Common myeloid progenitor, CD34-positive (primary cell): ENCODE results near the gene CCDC194.

Source experiments
- CTCF ChIA-PET: fragments of 350-600 bp; sonication (Branson Sonifier 250); formaldehyde crosslinking; loops from one replicate; lab custom pipeline; 2021; ENCODE audit warnings: antibody characterized with exemption; lab: Charles Lee
- POLR2A ChIA-PET: fragments of 350-600 bp; sonication (Branson Sonifier 250); formaldehyde crosslinking; loops from one replicate; lab custom pipeline; 2021; ENCODE audit warnings: antibody characterized with exemption; lab: Charles Lee
- DNase-seq, 3 donors: peaks; one replicate each; pipeline versions ENCODE4 v3.0.0 to v3.0.0-alpha.2; 2013
- H3K27ac ChIP-seq, 2 experiments: 1 replicate in 1 of 2; 2 replicates in 1 of 2; pipeline ENCODE4 v1.7.0; 2013; ENCODE audit warnings: inconsistent platforms in 2 of 2, low read length in 2 of 2, mild to moderate bottlenecking in 2 of 2, low read depth in 1 of 2, moderate library complexity in 1 of 2; ENCODE audit not compliant: severe bottlenecking in 2 of 2, insufficient read depth in 1 of 2, poor library complexity in 1 of 2
- H3K27me3 ChIP-seq, 5 experiments: replicated peaks in 2 of 5; 1 replicate in 3 of 5; 2 replicates in 2 of 5; pipeline versions ENCODE4 v1.6.1 to v1.7.0; 2013; ENCODE audit warnings: low read length in 4 of 5, mild to moderate bottlenecking in 2 of 5, moderate library complexity in 2 of 5, inconsistent platforms in 1 of 5; ENCODE audit not compliant: insufficient read depth in 5 of 5, control insufficient read depth in 4 of 5
- H3K36me3 ChIP-seq, 4 experiments: 1 replicate in 2 of 4; 2 replicates in 2 of 4; pipeline versions ENCODE4 v1.6.1 to v1.7.0; 2013; ENCODE audit warnings: low read length in 3 of 4, control low read depth in 1 of 4, mild to moderate bottlenecking in 1 of 4; ENCODE audit not compliant: control insufficient read depth in 4 of 4, insufficient read depth in 4 of 4
- H3K4me1 ChIP-seq, 4 experiments: 1 replicate in 3 of 4; 2 replicates in 1 of 4; pipeline versions ENCODE4 v1.6.1 to v1.7.1; 2013; ENCODE audit warnings: low read length in 3 of 4, mild to moderate bottlenecking in 3 of 4, control low read depth in 1 of 4, inconsistent platforms in 1 of 4, moderate library complexity in 1 of 4; ENCODE audit not compliant: control insufficient read depth in 4 of 4, insufficient read depth in 4 of 4; ENCODE audit errors: control extremely low read depth in 1 of 4
- H3K4me3 ChIP-seq, 7 experiments: 1 replicate in 4 of 7; 2 replicates in 3 of 7; pipeline versions ENCODE4 v1.5.1 to v1.7.0; 2013; ENCODE audit warnings: mild to moderate bottlenecking in 7 of 7, low read length in 6 of 7, moderate library complexity in 6 of 7, inconsistent platforms in 2 of 7, low read depth in 2 of 7, control low read depth in 1 of 7; ENCODE audit not compliant: insufficient read depth in 4 of 7, control insufficient read depth in 1 of 7; ENCODE audit errors: extremely low read depth in 1 of 7
- H3K9me3 ChIP-seq, 5 experiments: 1 replicate in 4 of 5; 2 replicates in 1 of 5; pipeline versions ENCODE4 v1.6.1 to v1.7.1; 2013; ENCODE audit warnings: low read length in 4 of 5, mild to moderate bottlenecking in 2 of 5, inconsistent platforms in 1 of 5, low read depth in 1 of 5, moderate library complexity in 1 of 5; ENCODE audit not compliant: control insufficient read depth in 4 of 5, insufficient read depth in 2 of 5; ENCODE audit errors: control extremely low read depth in 1 of 5
- WGBS: methylation state at CpG from one replicate; pipeline ENCODE4 v1.1.5; 2013; ENCODE audit not compliant: insufficient coverage; 5-methylcytosine and 5-hydroxymethylcytosine counted together

CCDC194 gene

DNA sequence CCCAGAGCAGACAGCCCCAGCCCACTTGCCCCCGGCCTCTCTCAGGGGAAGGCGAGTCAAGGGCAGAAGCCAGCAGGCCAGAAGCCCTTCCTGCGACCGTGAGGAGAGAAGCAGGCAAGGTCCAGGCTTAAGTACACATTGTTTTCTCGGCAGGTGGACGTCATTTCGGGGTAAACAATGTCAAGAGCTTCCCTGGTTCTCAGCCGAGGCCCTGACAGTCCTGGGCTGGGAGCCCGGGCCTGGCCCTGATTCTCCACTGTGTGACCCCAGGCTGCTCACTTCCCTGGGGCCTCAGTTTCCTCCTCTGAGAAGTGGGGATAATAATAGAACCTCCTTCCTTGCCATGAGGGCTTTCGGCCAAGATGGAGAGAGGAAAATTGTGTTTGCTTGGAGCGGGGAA, 36.3 kb downstream of the CCDC194 start:
- 97% methylated on average over 10 of the region's 11 CpGs for WGBS

DNA sequence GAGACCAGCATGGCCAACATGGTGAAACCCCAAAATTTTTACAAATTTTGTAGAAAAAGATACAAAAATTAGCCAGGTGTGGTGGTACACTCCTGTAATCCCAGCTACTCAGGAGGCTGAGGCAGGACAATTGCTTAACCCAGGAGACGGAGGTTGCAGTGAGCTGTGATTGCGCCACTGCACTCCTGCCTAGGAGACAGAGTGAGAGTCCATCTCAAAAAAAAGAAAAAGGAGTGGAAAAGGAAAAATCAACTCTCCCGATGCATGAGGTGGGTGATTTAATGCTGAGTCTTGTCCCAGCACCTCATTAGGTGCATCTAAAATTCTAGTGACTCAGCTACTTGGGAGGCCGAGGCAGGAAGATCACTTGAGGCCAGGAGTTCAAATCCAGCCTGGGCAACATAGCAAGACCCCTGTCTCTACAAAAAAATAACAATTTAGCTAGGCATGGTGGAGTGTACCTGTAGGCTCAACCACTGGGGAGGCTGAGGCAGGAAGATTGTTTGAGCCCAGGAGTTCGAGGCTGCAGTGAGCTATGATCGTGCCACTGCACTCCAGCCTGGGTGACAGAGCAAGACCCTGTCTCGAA, 36.8 kb downstream of the CCDC194 start:
- Histone ChIP-seq H3K4me3 (no peak overlapping the region), H3K27ac (no peak overlapping the region), H3K36me3 (no peaks in the 10 kb centered on the region), H3K27me3 (no peaks in the 10 kb centered on the region), H3K9me3 (no peaks in the 10 kb centered on the region), H3K4me1 (peaks cover 0 to 10% (median 5%) of the 10 kb centered on the region in 4 experiments)
- WGBS = 87% methylated on average over 6 of the region's 7 CpGs
- DNase-seq = no peak
- POLR2A ChIA-PET = no interaction called here
- CTCF ChIA-PET = interaction anchor here (0.6 to 1.6 kb wide), 3 partner anchors 9 to 536 kb away, joined by 3 to 8 read pairs (median 5); no protein-coding TSS in a partner anchor

More for the DNA sequence above, 36.3 kb downstream of the CCDC194 start:
- H3K36me3 ChIP-seq = no peaks in the 10 kb centered on the region
- CTCF ChIA-PET = interaction anchor here (0.6 to 1.6 kb wide), 3 partner anchors 8 to 536 kb away, joined by 3 to 8 read pairs (median 5); no protein-coding TSS in a partner anchor
- peaks cover 0 to 7% (median 3%) of the 10 kb centered on the region in 4 experiments for H3K4me1 ChIP-seq
- no peak for DNase-seq
- POLR2A ChIA-PET = no interaction called here
- H3K4me3 ChIP-seq = no peak overlapping the region
- no peaks in the 10 kb centered on the region for H3K9me3 ChIP-seq
- H3K27ac ChIP-seq = no peak overlapping the region
- no peaks in the 10 kb centered on the region for H3K27me3 ChIP-seq

DNA sequence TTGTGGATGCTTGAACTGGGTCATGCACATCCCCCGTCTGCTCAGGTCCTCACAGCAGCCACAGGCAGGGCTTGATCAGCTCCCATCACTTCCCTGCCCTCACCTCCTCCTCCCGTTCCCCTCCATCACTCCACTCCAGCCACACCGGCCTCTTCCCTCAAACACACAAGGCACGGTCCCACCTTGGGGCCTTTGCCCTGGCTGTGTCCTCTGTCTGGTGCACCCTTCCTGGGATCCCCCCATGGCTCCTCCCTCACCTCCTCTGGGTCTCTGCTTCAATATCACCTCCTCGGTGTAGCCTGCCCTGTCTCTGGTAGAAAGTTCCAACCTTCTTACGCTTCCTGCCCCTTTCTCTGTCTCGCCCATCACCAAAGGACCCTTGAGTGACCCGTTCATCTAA, 40.6 kb downstream of the CCDC194 start:
- CTCF ChIA-PET = interaction anchor here (1.3 kb wide), 1 partner anchor 32 kb away, joined by 3 read pairs; no protein-coding TSS in a partner anchor

DNA sequence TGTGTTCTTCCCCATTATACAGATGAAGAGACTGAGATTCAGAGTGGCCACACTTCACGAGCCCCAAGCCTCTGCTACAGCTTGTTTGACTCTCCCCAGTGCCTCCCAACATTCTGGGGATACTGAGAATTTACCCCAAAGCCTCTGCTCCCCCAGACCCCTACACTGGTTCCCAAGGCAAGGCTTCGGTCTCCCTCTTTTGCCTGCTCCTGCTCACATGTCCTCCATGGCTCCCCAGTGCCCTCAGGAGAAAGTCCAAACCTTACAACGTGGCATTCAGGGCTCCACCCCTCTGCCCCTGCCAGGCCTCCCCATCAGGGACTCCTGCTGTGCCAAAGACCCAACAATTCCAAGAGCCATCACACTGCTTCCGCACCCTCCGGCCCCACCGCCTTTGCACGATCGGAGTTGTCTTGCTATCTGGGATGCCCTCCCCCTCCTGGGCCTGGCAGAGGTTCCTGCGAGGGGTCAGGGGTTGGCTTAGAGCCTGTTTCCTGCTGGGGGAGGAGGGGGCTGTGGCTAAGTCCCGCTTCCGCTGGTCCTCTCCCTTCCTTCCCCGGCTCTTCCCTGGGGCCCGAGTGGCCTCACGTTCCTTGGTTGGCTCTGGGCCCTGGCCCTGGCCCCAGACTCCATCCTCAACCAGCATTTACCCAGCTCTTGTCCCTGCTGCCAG, 41.3 kb downstream of the CCDC194 start:
- no peak overlapping the region for H3K4me3 ChIP-seq
- ChIA-PET POLR2A (no interaction called here), CTCF (interaction anchor here (1.3 kb wide), 1 partner anchor 33 kb away, joined by 3 read pairs; no protein-coding TSS in a partner anchor)
- H3K9me3 ChIP-seq = no peaks in the 10 kb centered on the region
- H3K4me1 ChIP-seq = peaks cover 0 to 33% (median 23%) of the 10 kb centered on the region in 4 experiments
- H3K27me3 ChIP-seq = no peaks in the 10 kb centered on the region
- no peak overlapping the region for H3K27ac ChIP-seq
- 54% methylated on average over 6 of the region's 14 CpGs for WGBS
- H3K36me3 ChIP-seq = no peaks in the 10 kb centered on the region
- no peak for DNase-seq

More for the DNA sequence above, 40.6 kb downstream of the CCDC194 start:
- DNase-seq = no peak
- Histone ChIP-seq H3K9me3 (no peaks in the 10 kb centered on the region), H3K36me3 (no peaks in the 10 kb centered on the region), H3K4me1 (peaks cover 0 to 26% (median 20%) of the 10 kb centered on the region in 4 experiments), H3K4me3 (no peak overlapping the region), H3K27ac (no peak overlapping the region), H3K27me3 (no peaks in the 10 kb centered on the region)
- 96% methylated on average over 8 of the region's 8 CpGs for WGBS
- POLR2A ChIA-PET = no interaction called here

DNA sequence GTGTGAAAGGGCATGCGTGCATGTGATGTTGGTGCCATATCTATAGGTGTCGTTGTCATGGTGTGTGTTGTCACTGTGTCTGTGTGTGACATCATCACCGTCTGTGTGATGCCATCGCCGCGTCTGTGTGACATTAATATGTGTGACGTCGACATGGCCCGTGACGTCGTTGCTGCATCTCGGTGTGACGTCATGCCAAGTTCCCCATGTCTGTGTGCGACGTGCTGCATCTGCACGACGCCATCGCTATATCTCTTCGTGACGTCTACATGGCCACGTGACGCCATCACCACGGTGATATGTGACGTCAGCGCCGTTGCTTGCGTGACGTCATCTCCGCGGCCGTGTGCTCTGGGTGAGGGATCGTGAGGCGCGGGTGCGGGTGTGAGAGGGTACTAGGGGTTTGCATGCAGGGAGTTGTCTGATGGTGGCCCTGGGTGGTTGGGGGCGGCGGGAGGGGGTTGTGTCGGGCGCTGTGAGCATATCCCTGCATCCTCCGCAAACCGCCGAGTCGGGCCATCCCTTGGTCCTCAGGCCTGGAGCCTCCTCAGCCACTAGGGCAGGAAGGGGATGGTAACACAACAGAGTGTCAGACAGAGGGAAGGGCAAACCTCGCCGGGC, 42.1 kb downstream of the CCDC194 start:
- no peaks in the 10 kb centered on the region for H3K9me3 ChIP-seq
- H3K4me1 ChIP-seq = peaks cover 0 to 41% (median 31%) of the 10 kb centered on the region in 4 experiments
- 92% methylated on average over 27 of the region's 45 CpGs for WGBS
- CTCF ChIA-PET = interaction anchor here (1.3 kb wide), 1 partner anchor 34 kb away, joined by 3 read pairs; no protein-coding TSS in a partner anchor
- DNase-seq = peak in 2 of 3 donors; percentile 31 to 35
- H3K27me3 ChIP-seq = no peaks in the 10 kb centered on the region
- H3K36me3 ChIP-seq = no peaks in the 10 kb centered on the region
- POLR2A ChIA-PET = no interaction called here
- peak overlapping the region in 1 of 7 experiments; percentile 16 for H3K4me3 ChIP-seq
- H3K27ac ChIP-seq = no peak overlapping the region

DNA sequence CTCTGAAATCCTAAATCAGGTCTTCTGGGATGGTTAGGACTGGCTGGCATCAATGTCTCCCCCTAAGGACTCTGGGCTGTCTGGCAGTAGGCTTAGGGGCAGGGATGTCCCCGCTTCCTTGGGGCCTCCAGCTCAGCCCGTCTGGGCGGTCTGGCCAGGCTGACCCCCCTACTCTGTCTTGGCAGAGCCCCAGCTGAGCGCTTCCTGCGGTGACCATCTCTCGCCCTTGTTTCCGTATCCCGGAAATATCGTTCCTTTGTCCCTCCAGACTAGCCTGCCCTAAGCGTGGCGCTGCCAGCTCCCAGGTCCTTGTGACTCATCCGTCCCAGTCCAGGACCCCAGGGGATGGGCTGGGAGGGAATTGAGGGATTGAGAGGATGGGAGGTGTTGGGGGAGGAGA, 45.3 kb downstream of the CCDC194 start:
- Histone ChIP-seq H3K9me3 (no peaks in the 10 kb centered on the region), H3K27me3 (no peaks in the 10 kb centered on the region), H3K4me1 (peaks cover 0 to 44% (median 33%) of the 10 kb centered on the region in 4 experiments), H3K4me3 (peak overlapping the region in 2 of 7 experiments; percentile 6 to 50), H3K36me3 (no peaks in the 10 kb centered on the region), H3K27ac (no peak overlapping the region)
- DNase-seq = peak in 1 of 3 donors; percentile 44
- WGBS = 7% methylated on average over 9 of the region's 12 CpGs
- POLR2A ChIA-PET = no interaction called here
- CTCF ChIA-PET = interaction anchor here (0.5 to 10.1 kb wide), 4 partner anchors 8 to 52 kb away, joined by 3 to 144 read pairs (median 9); no protein-coding TSS in a partner anchor
